ENCODE results near the gene ANKRD12.

DNA sequence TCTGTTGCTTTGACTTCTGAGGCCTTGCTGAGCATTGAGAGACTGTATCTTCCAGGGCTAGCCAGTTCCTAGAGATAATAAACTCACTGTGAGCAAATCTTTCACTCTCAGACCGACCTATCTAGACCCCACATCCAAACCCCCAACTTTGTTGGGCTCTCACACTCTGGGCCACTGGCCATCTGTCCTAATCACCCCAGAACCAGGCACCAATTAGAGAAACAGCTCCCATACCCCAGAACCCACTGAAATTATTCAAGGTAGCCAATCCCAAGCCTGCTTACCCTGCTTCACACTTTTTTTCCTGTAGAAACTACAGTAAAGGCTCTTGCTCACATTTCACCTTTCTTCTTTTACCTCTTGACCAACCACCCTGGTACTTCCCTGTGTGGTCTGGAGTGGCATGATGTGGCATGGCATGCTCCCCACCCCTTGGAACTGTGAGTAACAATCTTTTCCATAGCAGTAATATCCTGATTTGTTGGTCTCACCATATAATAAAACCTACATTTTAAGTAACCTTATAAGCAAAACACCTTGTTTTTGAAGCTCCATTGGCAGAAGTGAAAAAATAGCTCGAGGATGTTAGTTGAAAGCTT, 55.2 kb downstream of the ANKRD12 start:
- TF ChIP-seq, protein P1, sequence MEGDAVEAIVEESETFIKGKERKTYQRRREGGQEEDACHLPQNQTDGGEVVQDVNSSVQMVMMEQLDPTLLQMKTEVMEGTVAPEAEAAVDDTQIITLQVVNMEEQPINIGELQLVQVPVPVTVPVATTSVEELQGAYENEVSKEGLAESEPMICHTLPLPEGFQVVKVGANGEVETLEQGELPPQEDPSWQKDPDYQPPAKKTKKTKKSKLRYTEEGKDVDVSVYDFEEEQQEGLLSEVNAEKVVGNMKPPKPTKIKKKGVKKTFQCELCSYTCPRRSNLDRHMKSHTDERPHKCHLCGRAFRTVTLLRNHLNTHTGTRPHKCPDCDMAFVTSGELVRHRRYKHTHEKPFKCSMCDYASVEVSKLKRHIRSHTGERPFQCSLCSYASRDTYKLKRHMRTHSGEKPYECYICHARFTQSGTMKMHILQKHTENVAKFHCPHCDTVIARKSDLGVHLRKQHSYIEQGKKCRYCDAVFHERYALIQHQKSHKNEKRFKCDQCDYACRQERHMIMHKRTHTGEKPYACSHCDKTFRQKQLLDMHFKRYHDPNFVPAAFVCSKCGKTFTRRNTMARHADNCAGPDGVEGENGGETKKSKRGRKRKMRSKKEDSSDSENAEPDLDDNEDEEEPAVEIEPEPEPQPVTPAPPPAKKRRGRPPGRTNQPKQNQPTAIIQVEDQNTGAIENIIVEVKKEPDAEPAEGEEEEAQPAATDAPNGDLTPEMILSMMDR (IDR thresholded peaks at IDR 0.05) = no peak
- no peak for TF ChIP-seq POLR2A (IDR thresholded peaks at IDR 0.05)
